ENCODE measurements around the gene DNLZ.

DNA sequence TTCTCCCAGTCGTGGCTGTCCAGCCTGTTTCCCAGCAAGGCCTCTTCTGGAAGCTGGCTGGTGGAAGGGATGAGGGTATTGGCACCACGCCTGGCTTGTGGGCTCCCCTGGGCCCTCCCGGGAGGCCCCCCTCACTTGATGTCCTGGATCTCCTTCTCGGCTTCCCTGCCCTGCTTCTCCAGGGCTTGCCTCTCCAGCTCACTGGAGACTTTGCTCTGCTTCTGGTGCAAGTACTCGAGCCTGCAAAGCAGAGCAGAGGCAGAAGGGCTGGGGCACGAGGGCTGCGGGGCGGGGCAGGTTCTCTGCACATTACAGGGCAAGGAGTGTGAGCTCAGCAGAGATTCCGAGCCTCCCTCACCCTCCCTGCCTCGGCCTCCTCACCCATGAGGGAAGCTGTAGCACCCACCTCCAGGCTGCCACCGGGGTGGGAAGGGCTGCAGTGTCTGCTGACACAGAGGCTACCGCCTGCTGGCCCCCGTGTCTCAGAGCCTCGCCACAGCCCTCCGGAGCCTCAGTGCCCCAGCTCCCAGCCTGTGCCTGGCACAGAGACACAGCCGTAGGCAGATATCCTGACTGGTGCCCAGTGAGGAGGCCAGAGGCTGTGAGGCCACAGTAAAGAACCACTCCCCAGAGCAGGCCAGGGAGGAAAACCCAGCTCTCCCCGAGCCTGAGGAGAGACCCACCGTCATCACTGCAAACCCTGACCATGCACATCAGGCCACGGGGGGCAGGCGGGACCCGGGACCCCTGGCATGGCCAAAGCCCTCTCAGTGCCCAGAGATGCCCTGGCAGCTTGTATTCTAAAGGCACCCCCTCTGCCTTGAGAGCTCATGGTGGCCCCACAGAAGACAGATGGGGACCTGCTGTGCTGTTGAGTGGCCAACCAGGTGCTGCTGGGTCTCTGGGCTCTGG lies 29.2 kb upstream of the DNLZ start:
- TF ChIP-seq, protein P1, sequence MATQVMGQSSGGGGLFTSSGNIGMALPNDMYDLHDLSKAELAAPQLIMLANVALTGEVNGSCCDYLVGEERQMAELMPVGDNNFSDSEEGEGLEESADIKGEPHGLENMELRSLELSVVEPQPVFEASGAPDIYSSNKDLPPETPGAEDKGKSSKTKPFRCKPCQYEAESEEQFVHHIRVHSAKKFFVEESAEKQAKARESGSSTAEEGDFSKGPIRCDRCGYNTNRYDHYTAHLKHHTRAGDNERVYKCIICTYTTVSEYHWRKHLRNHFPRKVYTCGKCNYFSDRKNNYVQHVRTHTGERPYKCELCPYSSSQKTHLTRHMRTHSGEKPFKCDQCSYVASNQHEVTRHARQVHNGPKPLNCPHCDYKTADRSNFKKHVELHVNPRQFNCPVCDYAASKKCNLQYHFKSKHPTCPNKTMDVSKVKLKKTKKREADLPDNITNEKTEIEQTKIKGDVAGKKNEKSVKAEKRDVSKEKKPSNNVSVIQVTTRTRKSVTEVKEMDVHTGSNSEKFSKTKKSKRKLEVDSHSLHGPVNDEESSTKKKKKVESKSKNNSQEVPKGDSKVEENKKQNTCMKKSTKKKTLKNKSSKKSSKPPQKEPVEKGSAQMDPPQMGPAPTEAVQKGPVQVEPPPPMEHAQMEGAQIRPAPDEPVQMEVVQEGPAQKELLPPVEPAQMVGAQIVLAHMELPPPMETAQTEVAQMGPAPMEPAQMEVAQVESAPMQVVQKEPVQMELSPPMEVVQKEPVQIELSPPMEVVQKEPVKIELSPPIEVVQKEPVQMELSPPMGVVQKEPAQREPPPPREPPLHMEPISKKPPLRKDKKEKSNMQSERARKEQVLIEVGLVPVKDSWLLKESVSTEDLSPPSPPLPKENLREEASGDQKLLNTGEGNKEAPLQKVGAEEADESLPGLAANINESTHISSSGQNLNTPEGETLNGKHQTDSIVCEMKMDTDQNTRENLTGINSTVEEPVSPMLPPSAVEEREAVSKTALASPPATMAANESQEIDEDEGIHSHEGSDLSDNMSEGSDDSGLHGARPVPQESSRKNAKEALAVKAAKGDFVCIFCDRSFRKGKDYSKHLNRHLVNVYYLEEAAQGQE (IDR thresholded peaks at IDR 0.05; ENCODE audit: insufficient read depth in 1 of 2, low read depth in 2 of 2, low read length in 2 of 2), result no peak
- TF ChIP-seq SIN3A (IDR thresholded peaks at IDR 0.05; ENCODE audit: borderline replicate concordance, insufficient read depth, low read length), result no peak
- no peak for TF ChIP-seq POLR2AphosphoS5 (IDR thresholded peaks at IDR 0.05; ENCODE audit: low read depth, low read length)
- no peak for TF ChIP-seq TAF1 (IDR thresholded peaks at IDR 0.05; ENCODE audit: borderline replicate concordance, insufficient read depth, low read length)
- no peak for TF ChIP-seq FOXP2 (optimal IDR thresholded peaks at IDR 0.05; ENCODE audit: borderline replicate concordance, extremely low read depth, extremely low read length, insufficient read depth)

Data from PFSK-1 (cell line).